ENCODE measurements around the gene AKAP13.

AKAP13 gene

DNA sequence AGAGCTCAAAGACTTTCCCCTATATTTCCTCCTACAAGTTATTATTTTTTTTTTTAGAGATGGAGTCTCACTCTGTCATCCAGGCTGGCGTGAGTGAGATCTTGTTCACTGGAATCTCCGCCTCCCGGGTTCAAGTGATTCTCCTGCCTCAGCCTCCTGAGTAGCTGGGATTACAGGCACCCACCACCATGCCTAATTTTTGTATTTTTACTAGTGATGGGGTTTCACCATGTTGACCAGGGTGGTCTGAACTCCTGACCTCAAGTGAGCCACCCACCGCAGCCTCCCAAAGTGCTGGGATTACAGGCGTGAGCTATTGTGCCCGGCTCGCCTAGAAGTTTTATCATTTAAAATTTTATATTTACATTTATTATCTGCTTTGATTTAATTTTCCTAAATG is 5.9 kb downstream of the AKAP13 start:
- DNase-seq (ENCODE audit: low read depth): no peak

DNA sequence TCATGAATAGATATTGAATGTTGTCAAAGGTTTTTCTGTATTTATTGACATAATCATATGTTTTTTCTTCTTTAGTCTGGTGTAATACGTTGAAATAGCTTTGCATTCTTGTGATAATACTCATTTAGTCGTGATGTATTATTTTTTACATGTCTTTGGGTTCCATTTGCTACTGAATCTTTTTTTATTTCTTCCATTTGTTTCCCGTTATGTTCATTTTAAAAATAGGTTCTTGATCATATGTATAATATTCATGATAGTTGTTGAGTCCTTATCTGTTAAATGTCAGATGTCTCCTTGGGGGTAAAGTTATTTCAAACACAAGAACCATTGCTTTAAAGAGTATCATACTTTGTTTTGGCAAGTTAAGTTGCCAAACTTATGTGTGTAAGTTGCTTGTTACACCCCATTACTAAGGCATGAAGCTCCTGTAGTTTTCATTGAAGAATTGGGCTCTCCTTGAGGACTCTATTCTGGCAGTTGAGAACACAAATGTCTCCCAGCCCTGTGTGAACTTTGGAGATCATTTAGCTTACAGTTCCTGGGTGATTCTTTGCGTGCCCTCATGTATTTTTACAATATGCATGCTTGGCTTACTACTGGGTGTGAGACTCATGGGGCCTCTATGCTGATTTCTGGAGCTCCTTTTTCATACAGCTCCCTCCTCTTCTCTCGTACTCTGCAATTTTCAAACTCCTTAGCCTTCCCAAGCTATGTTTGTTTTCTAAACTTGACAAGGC is 8.3 kb downstream of the AKAP13 start:
- DNase-seq (ENCODE audit: low read depth): no peak

DNA sequence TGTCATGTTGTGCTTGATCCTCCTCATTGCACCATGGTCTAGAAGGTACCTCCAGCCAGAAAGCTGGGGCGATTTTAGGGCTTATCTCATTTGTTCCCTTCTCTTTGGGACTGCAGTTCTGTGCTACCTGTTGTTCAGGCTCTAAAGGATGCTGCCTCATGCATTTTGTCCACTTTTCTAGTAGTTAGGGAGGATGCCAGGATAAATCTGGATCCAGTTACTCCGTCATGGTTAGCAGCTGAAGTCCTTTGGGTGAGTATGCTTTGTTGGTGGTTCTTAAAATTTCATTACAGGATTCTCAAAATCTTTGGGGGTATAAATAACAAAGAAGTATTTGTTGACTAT is 8.9 kb downstream of the AKAP13 start:
- no peak for DNase-seq (ENCODE audit: low read depth)

DNA sequence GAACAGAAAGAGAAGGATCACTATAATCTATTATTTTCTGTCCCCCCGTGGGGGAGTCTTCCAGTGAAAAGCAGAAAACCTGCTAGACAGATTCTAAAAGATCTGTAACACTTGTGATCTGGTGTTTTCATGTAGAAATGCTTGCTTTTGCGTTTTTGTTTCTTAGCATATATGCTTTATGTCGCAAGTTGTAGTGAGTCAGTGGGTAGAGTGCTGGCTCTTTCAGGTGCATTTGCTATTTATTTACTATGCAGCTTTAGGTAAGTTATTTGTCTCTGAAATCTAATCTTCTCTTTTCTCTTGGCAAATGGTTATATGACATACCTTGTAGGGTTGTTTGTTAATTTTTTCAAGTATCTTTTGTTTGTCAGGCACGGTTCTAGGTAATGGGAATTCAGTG is 9.4 kb downstream of the AKAP13 start:
- no peak for DNase-seq (ENCODE audit: low read depth)

DNA sequence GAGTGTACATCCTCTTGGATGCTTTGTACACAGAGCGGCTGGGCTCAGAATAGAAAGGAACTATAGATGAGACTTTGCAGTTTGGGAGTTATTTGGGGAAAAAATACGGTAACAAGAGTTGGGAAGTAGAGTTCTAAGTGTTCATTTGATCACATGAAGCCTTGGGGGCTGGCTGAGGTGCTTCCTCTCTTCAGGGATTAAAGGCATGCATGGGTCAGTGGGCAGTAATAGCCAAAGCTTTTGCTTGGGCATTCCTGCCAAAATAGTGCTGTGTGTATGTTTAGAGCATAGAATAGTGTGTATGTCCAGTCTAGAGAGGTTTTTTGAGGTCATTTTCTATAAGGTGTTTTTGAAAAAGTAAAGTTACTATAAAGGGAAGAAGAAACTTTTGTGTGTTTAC is 12.8 kb downstream of the AKAP13 start:
- DNase-seq (ENCODE audit: low read depth): no peak

DNA sequence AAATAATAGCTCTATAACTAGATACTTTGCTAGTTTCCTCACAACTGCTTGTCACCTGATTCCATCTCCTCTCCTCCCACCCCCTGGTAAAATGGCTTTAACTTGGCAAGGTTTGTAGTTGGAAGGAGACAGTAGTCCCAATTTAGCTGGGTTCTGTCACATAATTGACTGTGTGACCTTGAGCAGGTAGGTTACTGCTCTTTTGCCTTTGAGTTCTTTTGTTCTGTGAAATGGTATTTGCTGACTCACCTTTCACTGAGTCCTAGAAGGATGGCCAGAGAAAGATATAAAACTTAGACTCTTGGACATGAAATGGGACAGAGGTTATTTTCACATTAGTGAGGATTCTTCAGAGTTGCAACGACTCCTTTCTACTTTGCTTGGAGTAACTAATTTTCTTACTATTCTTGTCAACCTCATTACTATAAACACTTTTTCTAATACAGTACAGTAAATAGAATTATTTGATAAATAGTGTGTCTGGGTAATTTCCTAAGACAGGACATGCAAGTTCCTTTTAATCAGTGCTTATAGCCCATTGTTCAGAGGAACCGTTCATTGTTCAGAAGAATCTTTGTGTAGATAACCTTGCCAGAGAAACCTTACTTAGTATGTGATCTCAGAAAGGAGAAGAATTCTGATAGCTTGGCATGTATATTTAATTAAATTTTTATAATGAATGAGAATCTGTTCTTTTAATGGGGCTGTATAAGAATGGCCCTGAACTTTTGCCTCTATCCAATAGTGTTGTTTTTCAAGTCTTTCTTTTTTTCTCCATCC is 14.3 kb downstream of the AKAP13 start:
- DNase-seq (ENCODE audit: low read depth): no peak

DNA sequence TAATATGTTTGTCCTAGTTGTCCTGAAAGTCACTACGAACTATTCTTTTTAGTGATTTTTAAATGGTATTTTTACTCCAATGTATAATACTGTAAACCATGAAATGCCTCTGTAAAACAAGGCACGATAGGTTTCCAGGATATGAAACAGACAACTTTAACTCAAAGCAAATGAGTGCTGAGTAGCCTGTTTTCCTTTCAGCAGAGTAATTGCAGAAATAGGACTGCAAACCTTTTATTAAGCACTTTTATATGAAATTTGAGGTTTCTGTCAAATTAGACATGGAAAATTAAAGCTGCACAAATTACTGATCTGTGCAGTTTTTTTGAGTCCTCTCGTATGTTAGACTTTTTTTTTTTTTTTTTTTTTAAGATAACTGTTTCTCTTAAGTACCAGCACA is 16.2 kb downstream of the AKAP13 start:
- DNase-seq (ENCODE audit: low read depth): no peak

DNA sequence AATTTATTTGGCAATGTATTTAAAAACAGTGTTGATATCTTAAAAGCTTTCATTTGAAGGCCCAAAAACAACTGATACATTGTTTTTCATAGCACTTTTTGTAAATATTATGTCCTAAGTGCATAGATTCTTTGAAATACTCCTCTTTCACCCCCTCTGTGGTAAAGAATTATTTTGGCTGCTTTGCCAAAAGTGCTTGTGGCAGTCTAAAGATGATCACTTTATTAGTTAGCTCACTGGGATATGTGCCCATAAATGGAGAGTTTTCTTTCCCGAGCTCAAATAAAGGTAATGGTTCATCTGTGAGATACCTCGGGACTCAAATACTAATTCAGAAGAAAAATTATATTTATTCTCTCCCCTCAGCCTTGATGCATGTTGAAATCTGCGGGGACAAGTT is 16.7 kb downstream of the AKAP13 start:
- DNase-seq (ENCODE audit: low read depth): no peak

DNA sequence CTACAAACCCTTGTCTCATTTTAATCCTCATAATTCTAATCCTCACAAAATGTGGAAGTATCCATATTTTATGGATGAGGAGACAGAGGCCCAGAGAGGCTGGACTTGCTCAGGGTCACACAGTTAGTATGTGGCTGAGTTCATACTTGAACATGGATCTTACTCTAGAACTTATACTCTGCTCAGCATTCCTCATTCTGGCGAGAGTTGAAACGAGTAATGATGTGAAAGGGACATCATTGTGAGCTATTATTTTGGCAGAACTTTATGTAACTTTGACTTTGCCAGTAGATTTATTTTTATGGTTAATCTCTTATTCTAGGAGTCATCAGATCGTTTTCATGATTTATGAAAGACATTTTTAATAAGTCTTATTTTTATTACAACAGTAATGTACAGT is 17.5 kb downstream of the AKAP13 start:
- no peak for DNase-seq (ENCODE audit: low read depth)

DNA sequence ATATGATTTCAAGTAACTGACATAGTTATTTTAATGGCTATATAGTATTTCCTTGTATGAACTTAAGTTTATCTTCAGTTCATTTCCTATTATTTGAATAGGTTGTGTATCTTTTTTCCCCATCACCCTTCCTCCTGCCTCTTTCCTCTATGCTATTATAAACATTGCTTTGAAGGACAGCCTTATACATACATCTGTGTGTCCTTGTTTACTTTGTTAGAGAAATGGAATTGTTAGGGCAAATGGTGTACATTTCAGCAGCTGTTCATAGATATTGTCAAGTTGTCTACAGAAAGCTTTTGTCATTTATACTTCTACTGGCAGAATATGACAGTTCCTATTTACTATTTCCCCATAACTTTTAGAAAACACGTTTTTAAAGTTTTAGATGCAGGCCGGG is 18.4 kb downstream of the AKAP13 start:
- no peak for DNase-seq (ENCODE audit: low read depth)

DNA sequence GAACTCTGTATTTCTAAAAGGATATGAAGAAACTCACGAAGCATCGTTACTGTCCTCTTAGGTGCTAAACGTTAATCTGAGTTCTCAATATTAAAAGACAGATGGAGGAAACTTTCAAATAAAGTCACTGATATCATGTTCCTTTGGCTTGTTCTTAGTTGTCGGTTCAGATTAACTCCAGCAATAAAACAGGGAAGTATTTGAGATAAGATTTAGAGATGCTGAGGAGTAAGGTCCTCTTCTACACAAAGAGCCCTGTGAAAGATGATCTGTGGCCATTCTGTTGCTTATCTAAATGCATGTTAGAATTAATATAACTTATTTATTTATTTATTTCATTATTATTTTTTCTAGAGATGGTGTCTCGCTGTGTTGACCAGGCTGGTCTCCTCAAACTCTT is 19.2 kb downstream of the AKAP13 start:
- DNase-seq (ENCODE audit: low read depth): no peak

DNA sequence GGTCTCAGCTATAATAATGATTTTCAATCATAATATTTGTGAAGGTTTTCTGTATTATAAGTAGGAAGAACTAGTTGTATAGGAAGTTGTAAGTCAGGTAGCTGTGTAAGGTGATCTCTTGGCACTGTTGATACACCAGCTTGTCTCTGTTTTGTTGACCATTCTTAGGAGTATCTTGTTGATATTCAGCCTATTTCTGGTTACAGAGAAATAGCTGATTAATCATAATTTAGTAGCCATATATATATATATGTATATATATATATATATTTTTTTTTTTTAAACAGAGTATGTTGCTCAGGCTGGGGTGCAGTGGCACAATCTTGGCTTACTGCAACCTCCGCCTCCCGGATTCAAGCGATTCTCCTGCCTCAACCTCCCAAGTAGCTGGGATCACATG is 20.2 kb downstream of the AKAP13 start:
- DNase-seq (ENCODE audit: low read depth): no peak

DNA sequence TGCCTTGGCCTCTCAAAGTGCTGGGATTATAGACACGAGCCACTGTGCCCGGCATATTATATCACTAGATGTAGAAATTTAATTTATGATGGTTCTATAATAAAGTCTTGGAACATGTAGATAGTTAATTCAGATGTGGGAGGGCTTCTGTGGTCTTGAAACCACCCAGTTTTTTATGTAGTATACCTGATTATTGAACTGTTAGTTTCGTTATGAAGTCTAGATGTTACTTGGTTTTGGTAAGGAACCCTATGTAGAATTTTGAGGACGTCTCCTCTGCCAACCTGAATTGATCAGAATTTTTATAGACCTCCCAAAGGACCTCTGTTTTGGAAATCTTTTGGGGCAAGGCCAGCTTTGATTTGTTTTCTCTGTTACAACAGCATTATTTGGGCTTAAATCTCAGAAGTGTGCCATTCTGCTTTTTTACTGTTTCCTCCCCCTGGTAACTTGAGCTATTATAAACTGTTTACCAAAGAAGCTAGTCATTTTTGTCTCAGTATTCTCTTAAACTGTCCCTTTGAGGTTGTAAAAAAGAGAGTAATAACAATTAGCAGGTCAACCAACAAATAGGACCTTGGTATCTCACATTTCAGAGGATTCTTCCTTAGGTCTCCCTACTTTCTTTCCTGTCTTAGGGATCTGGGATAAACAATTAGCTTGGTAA is 20.8 kb downstream of the AKAP13 start:
- DNase-seq (ENCODE audit: low read depth): no peak

DNA sequence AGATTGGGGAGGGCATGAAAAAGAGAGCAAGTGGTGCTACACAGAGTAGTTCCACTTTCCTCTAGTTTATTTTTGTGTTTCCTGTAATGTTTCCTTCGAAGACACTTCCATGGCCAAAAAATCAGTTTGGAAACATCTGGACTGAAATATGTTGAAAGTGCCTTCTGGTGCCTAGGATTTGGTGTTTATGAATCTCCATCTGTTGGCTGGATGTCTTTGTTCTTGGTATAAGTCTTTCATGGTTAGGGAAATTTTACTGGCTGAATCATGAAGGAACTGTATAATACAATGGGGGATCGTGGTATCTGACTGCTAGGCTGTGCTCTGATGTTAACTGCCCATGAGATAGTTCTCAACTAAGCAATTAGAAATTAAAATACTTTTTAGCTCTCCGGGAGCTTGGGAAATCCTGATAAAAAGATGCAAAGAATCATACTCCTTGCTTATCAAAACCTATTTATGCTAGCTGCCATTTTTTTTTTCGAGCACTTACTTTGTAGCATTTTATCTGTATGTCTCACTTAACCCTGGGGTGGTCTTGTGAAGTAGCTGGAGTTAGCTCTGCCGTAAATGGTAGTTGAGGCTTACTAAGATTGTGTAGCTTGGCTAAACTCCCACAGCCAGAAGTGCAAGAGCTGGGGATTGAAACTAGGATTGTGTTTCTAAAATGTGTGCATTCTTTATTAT is 21.9 kb downstream of the AKAP13 start:
- DNase-seq (ENCODE audit: low read depth): no peak

DNA sequence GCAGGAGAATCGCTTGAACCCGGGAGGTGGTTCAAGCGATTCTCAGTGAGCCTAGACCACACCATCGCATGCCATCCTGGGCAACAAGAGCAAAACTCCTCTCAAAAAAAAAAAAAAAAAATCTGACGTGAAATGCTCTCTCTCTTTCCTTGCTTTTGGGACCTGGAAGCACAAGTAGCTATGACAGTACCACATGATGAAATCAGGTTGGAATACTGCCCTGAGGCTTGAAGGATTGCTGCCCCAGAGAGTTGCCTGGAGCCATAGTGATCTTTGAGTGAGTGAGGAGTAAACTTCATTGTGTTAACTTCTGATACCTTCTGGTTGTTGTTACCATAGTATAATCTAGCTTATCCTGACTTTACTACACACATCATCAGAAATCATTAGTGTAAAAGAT is 23.3 kb downstream of the AKAP13 start:
- no peak for DNase-seq (ENCODE audit: low read depth)

DNA sequence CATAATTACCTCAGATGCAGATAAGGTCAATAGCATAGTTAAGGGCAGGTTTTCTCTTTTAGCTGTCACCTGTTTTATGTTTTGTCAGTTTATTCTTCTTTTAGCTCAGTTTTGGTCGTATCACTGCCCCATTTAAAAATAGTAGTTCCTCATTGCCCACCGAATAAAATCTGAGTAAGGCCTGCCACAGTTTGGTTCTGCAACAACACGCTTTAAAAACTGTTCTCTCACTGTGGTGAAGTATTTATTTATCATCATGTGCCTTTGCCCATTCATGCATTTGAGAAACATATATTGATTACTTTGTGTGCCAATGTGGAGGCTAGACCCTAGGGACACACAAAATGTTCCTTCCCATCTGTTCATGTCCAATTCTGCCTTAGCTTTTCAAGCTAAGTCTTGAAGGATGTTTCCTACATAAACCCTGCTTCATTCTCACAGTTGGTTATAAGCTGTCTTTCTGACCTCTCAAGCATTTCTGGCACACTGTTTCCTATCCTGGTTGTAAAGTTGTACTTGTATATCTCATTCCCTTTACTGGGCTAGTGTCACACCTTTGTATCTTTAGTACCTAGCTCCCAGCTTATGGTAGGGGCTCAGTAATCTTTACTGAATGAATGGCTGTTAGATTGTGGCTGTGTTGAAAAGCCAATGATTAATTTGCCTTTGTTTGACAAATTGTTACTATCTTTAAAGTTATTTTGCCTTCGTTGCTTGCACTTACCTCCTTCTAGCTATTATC is 23.9 kb downstream of the AKAP13 start:
- no peak for DNase-seq (ENCODE audit: low read depth)

DNA sequence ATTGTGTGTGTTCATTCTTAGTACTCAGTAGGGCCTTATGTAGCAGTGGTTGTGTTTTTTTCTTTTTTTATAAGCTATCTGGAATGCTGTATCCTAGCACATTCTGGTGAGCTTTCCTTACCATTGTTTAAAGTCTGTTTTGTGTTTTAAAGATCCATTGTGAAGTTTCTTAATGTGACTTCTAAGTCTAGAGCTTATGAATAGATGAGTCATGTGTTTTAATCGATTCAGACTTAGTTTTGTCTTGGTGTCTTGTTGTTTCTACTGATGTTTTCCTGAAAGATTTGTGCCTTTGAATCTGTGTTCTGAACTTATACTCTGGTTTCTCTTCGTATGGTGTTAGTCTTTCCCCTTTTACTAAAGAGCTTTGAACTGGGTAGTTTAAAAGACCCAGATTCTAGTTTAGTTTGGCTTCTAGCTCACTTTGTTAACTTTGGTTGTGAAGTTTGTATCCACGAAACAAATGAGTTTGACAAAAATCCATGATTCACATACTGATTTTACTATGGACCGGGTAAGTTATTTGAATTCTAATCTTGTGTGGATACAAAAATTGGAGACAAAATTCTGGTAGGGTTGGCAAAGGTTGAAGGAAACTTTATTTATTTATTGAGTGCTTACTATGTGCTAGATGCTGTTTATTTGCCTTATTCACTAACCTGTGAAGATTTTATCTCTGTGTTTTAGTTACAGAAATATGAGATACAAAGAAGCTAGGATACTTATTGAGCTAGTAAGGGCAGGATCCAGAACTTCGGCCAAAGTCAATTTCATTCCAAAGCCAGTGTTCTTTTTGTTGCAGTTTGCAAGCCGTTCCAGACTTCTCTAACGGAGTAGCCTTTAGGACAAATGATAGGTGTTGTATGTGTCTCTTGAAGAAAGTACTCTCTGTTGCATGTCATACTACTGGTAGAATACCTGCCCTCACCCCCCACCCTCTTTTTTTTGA is 24.8 kb downstream of the AKAP13 start:
- DNase-seq (ENCODE audit: low read depth): no peak

DNA sequence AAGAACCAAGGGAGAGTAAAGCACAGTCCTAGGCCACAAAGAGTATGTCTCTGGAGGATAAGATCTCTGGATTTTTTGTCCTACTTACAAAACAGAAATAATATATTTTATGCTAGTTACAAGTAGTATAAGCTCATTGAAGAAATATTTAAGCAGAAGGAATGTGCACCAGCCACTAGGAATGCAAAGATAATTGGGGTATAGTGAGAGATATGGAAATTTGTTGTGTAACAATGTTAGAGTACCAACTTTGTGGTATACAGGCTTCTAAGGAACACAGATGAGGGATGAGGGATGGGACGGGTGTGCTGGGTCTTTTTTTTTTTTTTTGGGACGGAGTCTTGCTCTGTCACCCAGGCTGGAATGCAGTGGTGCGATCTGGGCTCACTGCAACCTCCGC is 26.5 kb downstream of the AKAP13 start:
- no peak for DNase-seq (ENCODE audit: low read depth)

DNA sequence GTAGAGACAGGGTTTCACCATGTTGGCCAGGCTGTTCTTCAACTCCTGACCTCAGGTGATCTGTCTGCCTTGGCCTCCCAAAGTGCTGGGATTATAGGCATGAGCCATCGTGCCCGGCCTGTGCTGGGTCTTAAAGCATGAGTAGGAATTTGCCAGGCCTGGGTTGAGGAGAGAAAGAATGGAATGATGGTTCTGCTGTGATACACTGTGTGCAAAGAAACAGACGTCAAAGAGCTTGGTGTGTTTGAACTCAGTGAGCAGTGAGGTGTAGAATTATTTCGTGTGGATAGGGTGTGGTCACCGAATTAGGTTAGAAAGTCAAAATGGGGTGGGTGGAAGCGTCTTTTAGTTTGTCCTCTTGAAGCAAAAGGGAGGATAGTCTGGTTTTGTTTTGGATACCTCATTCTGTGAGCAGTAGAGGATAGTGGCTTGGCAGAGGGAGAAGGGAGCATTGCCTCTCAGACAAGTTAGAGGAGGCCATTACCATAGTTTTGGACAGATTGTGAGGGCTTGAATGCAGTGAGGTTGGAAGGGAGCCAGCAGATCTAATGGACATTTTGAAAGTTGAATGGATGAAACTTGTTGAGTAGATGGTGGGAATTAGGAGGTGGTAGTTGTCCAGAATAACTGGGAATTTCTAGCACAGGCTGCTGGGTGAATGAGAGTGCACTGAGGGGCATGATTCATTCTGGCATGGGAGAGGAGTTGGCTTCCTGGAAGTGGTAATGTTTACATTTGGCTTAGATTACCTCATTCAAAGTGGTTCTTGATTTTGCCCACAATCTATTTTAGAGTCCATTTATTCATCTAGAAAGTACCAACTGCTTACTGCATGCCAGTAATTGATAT is 27.2 kb downstream of the AKAP13 start:
- DNase-seq (ENCODE audit: low read depth): no peak

DNA sequence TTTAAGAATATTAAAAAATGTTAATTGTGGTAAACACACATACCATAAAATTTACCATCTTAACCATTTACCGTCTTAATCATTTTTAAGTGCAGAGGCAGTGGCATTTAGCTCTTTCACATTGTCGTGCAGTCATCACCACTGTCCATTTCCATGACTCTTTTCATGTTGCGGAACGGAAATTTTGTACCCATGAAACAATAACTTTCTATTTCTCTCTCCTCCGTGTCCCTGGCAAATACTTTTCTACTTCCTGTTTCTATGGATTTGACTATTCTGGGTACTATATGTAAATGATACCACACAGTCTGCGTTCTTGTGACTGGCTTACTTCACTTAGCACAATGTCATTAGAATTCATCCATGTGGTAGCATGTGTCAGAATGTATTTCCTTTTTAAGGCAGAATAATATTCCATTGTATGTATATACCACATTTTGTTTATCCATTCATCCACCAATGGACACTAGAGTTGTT is 27.9 kb downstream of the AKAP13 start:
- no peak for DNase-seq (ENCODE audit: low read depth)
